Measurements from ENCODE around the gene SMIM32.

SMIM32 gene

DNA sequence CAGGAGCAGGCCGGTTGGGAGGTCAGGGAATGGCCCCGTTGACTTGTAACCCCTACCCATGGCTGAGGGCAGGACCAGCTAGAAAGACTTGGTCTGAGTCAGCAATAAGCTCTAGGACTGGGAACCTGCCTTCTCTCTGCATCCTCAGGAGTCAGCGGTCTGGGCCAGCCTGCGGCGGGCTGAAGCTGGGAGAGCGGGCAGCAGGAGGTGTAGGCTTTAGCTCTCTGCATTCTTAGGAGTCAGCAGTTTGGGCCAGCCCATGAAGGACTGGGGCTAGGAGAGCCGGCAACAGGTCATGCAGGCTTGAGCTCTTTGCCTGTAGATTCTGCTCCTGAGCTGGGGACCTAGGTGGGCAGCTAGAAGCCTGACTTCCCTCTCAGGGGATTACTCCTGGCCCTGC is 6.4 kb upstream of the SMIM32 start:
- CTCF ChIA-PET = interaction anchor here (1.5 kb wide), 1 partner anchor 12 kb away, joined by 8 read pairs; no protein-coding TSS in a partner anchor

DNA sequence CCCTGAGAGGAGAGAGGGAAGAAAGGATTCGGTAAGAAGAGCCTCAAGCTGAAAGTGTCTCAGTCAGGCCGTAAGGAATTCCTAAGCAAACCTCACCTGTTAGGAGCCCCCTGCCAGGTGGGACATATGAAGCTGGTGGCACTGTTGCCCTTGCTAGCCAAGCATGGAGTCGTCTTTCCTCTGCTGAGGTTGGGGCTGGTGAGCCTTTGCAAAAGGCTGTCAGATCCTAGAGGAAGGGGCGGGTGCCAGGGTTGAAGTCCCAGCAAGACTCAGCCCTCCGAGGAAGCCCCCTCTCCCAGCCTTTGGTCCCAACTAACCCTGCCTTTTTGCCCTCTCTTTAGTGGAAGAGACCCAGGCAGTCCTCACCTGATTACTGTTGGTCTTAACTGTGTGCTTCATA is 5.5 kb upstream of the SMIM32 start:
- ChIA-PET POLR2A (no interaction called here), CTCF (no interaction called here)
- no peak for DNase-seq (ENCODE audit: extremely low spot score)
- TF ChIP-seq ELF4 (IDR thresholded peaks at IDR 0.05) (no peak), ARNT (IDR thresholded peaks at IDR 0.05) (no peak), HDGF (IDR thresholded peaks at IDR 0.05; ENCODE audit: borderline replicate concordance) (no peak), SUZ12 (IDR thresholded peaks at IDR 0.05) (no peak), SP1 (IDR thresholded peaks at IDR 0.05) (no peak), LEF1 (IDR thresholded peaks at IDR 0.05; ENCODE audit: borderline replicate concordance) (no peak), CTBP1 (IDR thresholded peaks at IDR 0.05; ENCODE audit: borderline replicate concordance) (no peak), TARDBP (IDR thresholded peaks at IDR 0.05) (no peak), NFRKB (IDR thresholded peaks at IDR 0.05) (no peak), FOXA1 (IDR thresholded peaks at IDR 0.05) (no peak), FOXM1 (IDR thresholded peaks at IDR 0.05; ENCODE audit: borderline replicate concordance) (no peak), FOXK2 (IDR thresholded peaks at IDR 0.05) (no peak), L3MBTL2 (conservative IDR thresholded peaks at IDR 0.05) (no peak), BHLHE40 (IDR thresholded peaks at IDR 0.05; ENCODE audit: borderline replicate concordance) (no peak), ZNF384 (IDR thresholded peaks at IDR 0.05) (no peak)
- TF ChIP-seq, protein P1, sequence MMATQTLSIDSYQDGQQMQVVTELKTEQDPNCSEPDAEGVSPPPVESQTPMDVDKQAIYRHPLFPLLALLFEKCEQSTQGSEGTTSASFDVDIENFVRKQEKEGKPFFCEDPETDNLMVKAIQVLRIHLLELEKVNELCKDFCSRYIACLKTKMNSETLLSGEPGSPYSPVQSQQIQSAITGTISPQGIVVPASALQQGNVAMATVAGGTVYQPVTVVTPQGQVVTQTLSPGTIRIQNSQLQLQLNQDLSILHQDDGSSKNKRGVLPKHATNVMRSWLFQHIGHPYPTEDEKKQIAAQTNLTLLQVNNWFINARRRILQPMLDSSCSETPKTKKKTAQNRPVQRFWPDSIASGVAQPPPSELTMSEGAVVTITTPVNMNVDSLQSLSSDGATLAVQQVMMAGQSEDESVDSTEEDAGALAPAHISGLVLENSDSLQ (IDR thresholded peaks at IDR 0.05) = no peak

More for the DNA sequence above, 6.4 kb upstream of the SMIM32 start:
- no peak for DNase-seq (ENCODE audit: extremely low spot score)
- POLR2A ChIA-PET = no interaction called here
- TF ChIP-seq ARNT (IDR thresholded peaks at IDR 0.05) = no peak
- no peak for TF ChIP-seq FOXA1 (IDR thresholded peaks at IDR 0.05)
- TF ChIP-seq SUZ12 (IDR thresholded peaks at IDR 0.05) = no peak
- no peak for TF ChIP-seq FOXK2 (IDR thresholded peaks at IDR 0.05)
- TF ChIP-seq ZNF384 (IDR thresholded peaks at IDR 0.05) = no peak

DNA sequence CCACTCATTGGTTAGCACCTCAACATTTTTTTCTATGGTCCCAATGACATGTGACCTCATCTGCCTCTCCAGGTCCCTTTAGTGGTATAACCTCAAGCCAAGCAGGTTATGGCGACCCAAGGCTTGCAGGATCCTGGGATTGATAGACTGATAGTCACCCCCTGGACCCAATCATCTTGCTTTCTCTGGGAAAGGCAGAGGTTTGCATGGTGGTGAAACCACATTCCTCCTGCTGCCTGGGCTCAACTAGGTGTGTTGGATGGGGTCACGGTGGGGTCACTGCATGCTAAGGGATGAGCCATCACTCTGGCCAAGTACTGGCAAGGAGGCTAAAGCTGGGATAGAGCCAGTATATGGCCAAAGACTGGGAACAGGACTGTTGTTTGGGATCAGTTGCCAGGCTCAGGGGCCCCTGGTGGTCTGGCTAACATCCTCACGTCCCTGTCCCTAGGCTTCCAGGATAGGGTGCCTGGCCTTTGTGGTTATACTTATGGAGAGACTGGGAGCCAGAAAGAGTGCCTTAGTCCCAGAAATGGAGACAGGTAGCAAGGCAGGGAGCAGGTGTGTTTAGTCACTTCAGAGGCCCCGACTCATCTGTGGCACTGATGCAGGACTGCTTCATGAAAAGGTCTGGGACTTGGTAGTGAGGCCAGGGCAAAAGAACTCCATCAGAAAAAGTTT is 4.6 kb upstream of the SMIM32 start:
- TF ChIP-seq TARDBP (IDR thresholded peaks at IDR 0.05) (no peak), HDGF (IDR thresholded peaks at IDR 0.05; ENCODE audit: borderline replicate concordance) (no peak), BHLHE40 (IDR thresholded peaks at IDR 0.05; ENCODE audit: borderline replicate concordance) (no peak), LEF1 (IDR thresholded peaks at IDR 0.05; ENCODE audit: borderline replicate concordance) (no peak), FOXA1 (IDR thresholded peaks at IDR 0.05) (no peak), ARNT (IDR thresholded peaks at IDR 0.05) (no peak)
- no peak for DNase-seq (ENCODE audit: extremely low spot score)
- POLR2A ChIA-PET = no interaction called here
- CTCF ChIA-PET = no interaction called here

- CTCF ChIA-PET = interaction anchor here (1.0 kb wide), 1 partner anchor 16 kb away, joined by 7 read pairs; no protein-coding TSS in a partner anchor
- POLR2A ChIA-PET = no interaction called here
- TF ChIP-seq HDGF (IDR thresholded peaks at IDR 0.05; ENCODE audit: borderline replicate concordance) (no peak), SUZ12 (IDR thresholded peaks at IDR 0.05) (no peak), ARNT (IDR thresholded peaks at IDR 0.05) (no peak), NFRKB (IDR thresholded peaks at IDR 0.05) (no peak), L3MBTL2 (conservative IDR thresholded peaks at IDR 0.05) (no peak), CTBP1 (IDR thresholded peaks at IDR 0.05; ENCODE audit: borderline replicate concordance) (no peak), FOXK2 (IDR thresholded peaks at IDR 0.05) (no peak), FOXM1 (IDR thresholded peaks at IDR 0.05; ENCODE audit: borderline replicate concordance) (no peak), FOXA1 (IDR thresholded peaks at IDR 0.05) (no peak), ZNF384 (IDR thresholded peaks at IDR 0.05) (no peak), TARDBP (IDR thresholded peaks at IDR 0.05) (no peak), LEF1 (IDR thresholded peaks at IDR 0.05; ENCODE audit: borderline replicate concordance) (no peak), ELF4 (IDR thresholded peaks at IDR 0.05) (no peak), BHLHE40 (IDR thresholded peaks at IDR 0.05; ENCODE audit: borderline replicate concordance) (no peak), SP1 (IDR thresholded peaks at IDR 0.05) (no peak)
- TF ChIP-seq, protein P1 (IDR thresholded peaks at IDR 0.05) = no peak
- DNase-seq (ENCODE audit: extremely low spot score) = no peak
These were observed 3.2 kb upstream of the SMIM32 start for GRCh38 chr5:136195971-136196820.

GRCh38 chr5:136194576-136194975 is 1.6 kb upstream of the SMIM32 start:
- no peak for DNase-seq (ENCODE audit: extremely low spot score)
- CTCF ChIA-PET = no interaction called here
- TF ChIP-seq SUZ12 (IDR thresholded peaks at IDR 0.05) = no peak
- TF ChIP-seq FOXK2 (IDR thresholded peaks at IDR 0.05) = no peak
- TF ChIP-seq BHLHE40 (IDR thresholded peaks at IDR 0.05; ENCODE audit: borderline replicate concordance) = no peak
- no peak for TF ChIP-seq ELF4 (IDR thresholded peaks at IDR 0.05)
- TF ChIP-seq CTBP1 (IDR thresholded peaks at IDR 0.05; ENCODE audit: borderline replicate concordance) = no peak
- no peak for TF ChIP-seq HDGF (IDR thresholded peaks at IDR 0.05; ENCODE audit: borderline replicate concordance)
- TF ChIP-seq NFRKB (IDR thresholded peaks at IDR 0.05) = no peak
- TF ChIP-seq SP1 (IDR thresholded peaks at IDR 0.05) = no peak
- no peak for TF ChIP-seq LEF1 (IDR thresholded peaks at IDR 0.05; ENCODE audit: borderline replicate concordance)
- no peak for TF ChIP-seq ARNT (IDR thresholded peaks at IDR 0.05)
- TF ChIP-seq, protein P1 (IDR thresholded peaks at IDR 0.05) = no peak
- no peak for TF ChIP-seq L3MBTL2 (conservative IDR thresholded peaks at IDR 0.05)
- no peak for TF ChIP-seq FOXA1 (IDR thresholded peaks at IDR 0.05)
- TF ChIP-seq ZNF384 (IDR thresholded peaks at IDR 0.05) = no peak
- TF ChIP-seq TARDBP (IDR thresholded peaks at IDR 0.05) = no peak
- TF ChIP-seq FOXM1 (IDR thresholded peaks at IDR 0.05; ENCODE audit: borderline replicate concordance) = no peak
- POLR2A ChIA-PET = no interaction called here

Data from HEK293T (cell line).